Smooth muscle cell (in vitro differentiated cells): ENCODE measurements around the gene CDK18. TPM values are rescaled to one million over a fixed set of nuclear protein-coding genes. Genes with fewer than 3 reads are reported as not detected.

Experiments used
- DNase-seq: peaks from one replicate; lab custom pipeline; 2025; ENCODE audit not compliant: unreplicated experiment; lab: John Stamatoyannopoulos, UW
- H2AFZ ChIP-seq: fragments of 200-600 bp; sonication (generic); 2 replicates; pipeline ENCODE4 v1.6.0; 2016; ENCODE audit warnings: antibody characterized with exemption, low read depth, mild to moderate bottlenecking
- H3F3A ChIP-seq: fragments of 200-600 bp; sonication (generic); 2 replicates; pipeline ENCODE4 v1.6.0; 2017; ENCODE audit warnings: antibody characterized with exemption, low read depth
- H3K27ac ChIP-seq: fragments of 200-600 bp; sonication (generic); 2 replicates; pipeline ENCODE4 v1.5.1; 2016; ENCODE audit warnings: low read depth, mild to moderate bottlenecking
- H3K27me3 ChIP-seq: fragments of 200-600 bp; sonication (generic); 2 replicates; pipeline ENCODE4 v1.6.1; 2016; ENCODE audit warnings: low read depth, mild to moderate bottlenecking
- H3K36me3 ChIP-seq: fragments of 200-600 bp; sonication (generic); 2 replicates; pipeline ENCODE4 v1.5.1; 2016; ENCODE audit warnings: low read depth
- H3K4me1 ChIP-seq: fragments of 200-600 bp; sonication (generic); 2 replicates; pipeline ENCODE4 v1.5.1; 2016; ENCODE audit warnings: low read depth
- H3K4me2 ChIP-seq: fragments of 200-600 bp; sonication (generic); 2 replicates; pipeline ENCODE4 v1.6.0; 2016; ENCODE audit warnings: mild to moderate bottlenecking
- H3K4me3 ChIP-seq: fragments of 200-600 bp; sonication (generic); 2 replicates; pipeline ENCODE4 v1.5.1; 2016; ENCODE audit warnings: mild to moderate bottlenecking
- H3K79me2 ChIP-seq: fragments of 200-600 bp; sonication (generic); 2 replicates; pipeline ENCODE4 v1.6.0; 2016; ENCODE audit warnings: low read depth, mild to moderate bottlenecking
- H3K9ac ChIP-seq: fragments of 200-600 bp; sonication (generic); 2 replicates; pipeline ENCODE4 v1.6.0; 2016; ENCODE audit warnings: low read depth
- H3K9me3 ChIP-seq: fragments of 200-600 bp; sonication (generic); replicated peaks from 2 replicates; pipeline ENCODE4 v1.5.1; 2016; ENCODE audit warnings: low read depth
- H4K20me1 ChIP-seq: fragments of 200-600 bp; sonication (generic); 2 replicates; pipeline ENCODE4 v1.6.0; 2016; ENCODE audit warnings: low read depth
- CTCF ChIP-seq: fragments of 200-600 bp; sonication (generic); IDR thresholded peaks from 2 replicates; pipeline ENCODE4 v1.5.1; 2017; ENCODE audit warnings: borderline replicate concordance, mild to moderate bottlenecking, antibody characterized with exemption; ENCODE audit not compliant: insufficient read depth, poor library complexity, severe bottlenecking
- WGBS: methylation state at CpG from one replicate; pipeline ENCODE4 v1.1.7; 2016; ENCODE audit warnings: low lambda C conversion rate; 5-methylcytosine and 5-hydroxymethylcytosine counted together
- polyA plus RNA-seq: library from polyadenylated mRNA; unstranded; fragments of >200 nt; fragmentation: Nextera tagmentation; extraction: Ambion mirVana; gene quantifications from 2 replicates; pipeline ENCODE4 v1.2.1, GENCODE V29; 2016
- total RNA-seq: library from RNA; depleted of rRNA; stranded (reverse); fragments of >200 nt; gene quantifications from 2 replicates; pipeline ENCODE4 v1.2.3, GENCODE V29; 2014

The CDK18 gene
- total and polyA plus RNA-seq, 2 experiments from 2014 or later = 6.1 TPM

GRCh38 chr1:205545001-205545919 is 40.8 kb downstream of the CDK18 start:
- no peaks in the 10 kb centered on the region for H3K79me2 ChIP-seq
- H2AFZ ChIP-seq = no peak overlapping the region
- no peak overlapping the region for H3K9ac ChIP-seq
- H3F3A ChIP-seq = no peaks in the 10 kb centered on the region
- no peak for DNase-seq
- H4K20me1 ChIP-seq = no peaks in the 10 kb centered on the region
- peaks cover 11% of the 10 kb centered on the region for H3K27me3 ChIP-seq
- WGBS = 86% methylated on average over 19 of the region's 19 CpGs
- H3K4me3 ChIP-seq = no peak overlapping the region
- no peak for TF ChIP-seq CTCF
- no peaks in the 10 kb centered on the region for H3K9me3 ChIP-seq
- no peak overlapping the region for H3K27ac ChIP-seq
- no peaks in the 10 kb centered on the region for H3K36me3 ChIP-seq
- peaks cover 12% of the 10 kb centered on the region for H3K4me1 ChIP-seq
- H3K4me2 ChIP-seq = no peak overlapping the region

GRCh38 chr1:205545991-205546390 is 41.5 kb downstream of the CDK18 start:
- 95% methylated on average over 5 of the region's 5 CpGs for WGBS
- H3K27ac ChIP-seq = no peak overlapping the region

GRCh38 chr1:205546541-205546940 is 42.1 kb downstream of the CDK18 start:
- TF ChIP-seq CTCF = no peak
- no peaks in the 10 kb centered on the region for H3F3A ChIP-seq
- peaks cover 11% of the 10 kb centered on the region for H3K27me3 ChIP-seq
- H2AFZ ChIP-seq = no peak overlapping the region
- H3K4me2 ChIP-seq = no peak overlapping the region
- H3K27ac ChIP-seq = no peak overlapping the region
- H3K36me3 ChIP-seq = no peaks in the 10 kb centered on the region
- WGBS = 48% methylated on average over 1 of the region's 1 CpG
- no peak for DNase-seq
- no peaks in the 10 kb centered on the region for H3K79me2 ChIP-seq
- no peaks in the 10 kb centered on the region for H3K9me3 ChIP-seq
- H3K4me3 ChIP-seq = no peak overlapping the region
- H3K4me1 ChIP-seq = peaks cover 12% of the 10 kb centered on the region
- no peak overlapping the region for H3K9ac ChIP-seq
- H4K20me1 ChIP-seq = no peaks in the 10 kb centered on the region

More at GRCh38 chr1:205545991-205546390, 41.5 kb downstream of the CDK18 start:
- peaks cover 12% of the 10 kb centered on the region for H3K4me1 ChIP-seq
- H3F3A ChIP-seq = no peaks in the 10 kb centered on the region
- H3K4me3 ChIP-seq = no peak overlapping the region
- no peak overlapping the region for H2AFZ ChIP-seq
- no peaks in the 10 kb centered on the region for H3K9me3 ChIP-seq
- peaks cover 11% of the 10 kb centered on the region for H3K27me3 ChIP-seq
- no peaks in the 10 kb centered on the region for H3K36me3 ChIP-seq
- no peak for TF ChIP-seq CTCF
- H4K20me1 ChIP-seq = no peaks in the 10 kb centered on the region
- H3K4me2 ChIP-seq = no peak overlapping the region
- H3K79me2 ChIP-seq = no peaks in the 10 kb centered on the region
- no peak overlapping the region for H3K9ac ChIP-seq
- no peak for DNase-seq
